GM12892 (cell line): ENCODE data around the gene MVB12A.

ENCODE experiments used
- POLR2A ChIP-seq: IDR thresholded peaks from 2 replicates; pipeline ENCODE4 v1.6.1; 2011; ENCODE audit warnings: low read depth, low read length, control low read depth
- POLR2AphosphoS5 ChIP-seq: IDR thresholded peaks from 2 replicates; pipeline ENCODE4 v1.6.1; 2011; ENCODE audit warnings: low read depth, low read length, control low read depth

GRCh38 chr19:17467471-17468301 is 47.8 kb downstream of the MVB12A start:
- TF ChIP-seq POLR2AphosphoS5 = no peak
- no peak for TF ChIP-seq POLR2A
